Muscle layer of colon (tissue), 2 donors: ENCODE measurements around the gene HBA1.
A peak's percentile ranks its signal among the peaks of the same experiment; 100 is the strongest.
"Not testable (repeated sequence)": the region's sequence is repeated elsewhere in the genome, so short reads cannot be mapped to it uniquely, and the experiment has no call there.

Experiments
- H3K27ac ChIP-seq: one replicate; pipeline ENCODE4 v1.7.0; 2013; ENCODE audit warnings: low read depth, mild to moderate bottlenecking, low read length, moderate library complexity
- H3K27me3 ChIP-seq, 2 donors: one replicate each; pipeline ENCODE4 v1.7.0; 2013; ENCODE audit warnings: low read length in 2 of 2, mild to moderate bottlenecking in 2 of 2; ENCODE audit not compliant: insufficient read depth in 2 of 2, control insufficient read depth in 1 of 2
- H3K36me3 ChIP-seq: one replicate; pipeline ENCODE4 v1.7.0; 2013; ENCODE audit warnings: mild to moderate bottlenecking, low read length; ENCODE audit not compliant: insufficient read depth
- H3K4me1 ChIP-seq: one replicate; pipeline ENCODE4 v1.7.0; 2013; ENCODE audit warnings: mild to moderate bottlenecking, low read length; ENCODE audit not compliant: insufficient read depth
- H3K4me3 ChIP-seq, 2 donors: one replicate each; pipeline ENCODE4 v1.7.0; 2013; ENCODE audit warnings: low read length in 2 of 2, low read depth in 1 of 2, mild to moderate bottlenecking in 1 of 2, moderate library complexity in 1 of 2
- H3K9ac ChIP-seq: one replicate; pipeline ENCODE4 v1.7.0; 2013; ENCODE audit warnings: low read length
- H3K9me3 ChIP-seq: one replicate; pipeline ENCODE4 v1.7.0; 2013; ENCODE audit warnings: mild to moderate bottlenecking, low read length
- donor health status: abdominal sarcoma.
- donor health status: Adenocarcinoma of cecum.

The HBA1 gene

DNA sequence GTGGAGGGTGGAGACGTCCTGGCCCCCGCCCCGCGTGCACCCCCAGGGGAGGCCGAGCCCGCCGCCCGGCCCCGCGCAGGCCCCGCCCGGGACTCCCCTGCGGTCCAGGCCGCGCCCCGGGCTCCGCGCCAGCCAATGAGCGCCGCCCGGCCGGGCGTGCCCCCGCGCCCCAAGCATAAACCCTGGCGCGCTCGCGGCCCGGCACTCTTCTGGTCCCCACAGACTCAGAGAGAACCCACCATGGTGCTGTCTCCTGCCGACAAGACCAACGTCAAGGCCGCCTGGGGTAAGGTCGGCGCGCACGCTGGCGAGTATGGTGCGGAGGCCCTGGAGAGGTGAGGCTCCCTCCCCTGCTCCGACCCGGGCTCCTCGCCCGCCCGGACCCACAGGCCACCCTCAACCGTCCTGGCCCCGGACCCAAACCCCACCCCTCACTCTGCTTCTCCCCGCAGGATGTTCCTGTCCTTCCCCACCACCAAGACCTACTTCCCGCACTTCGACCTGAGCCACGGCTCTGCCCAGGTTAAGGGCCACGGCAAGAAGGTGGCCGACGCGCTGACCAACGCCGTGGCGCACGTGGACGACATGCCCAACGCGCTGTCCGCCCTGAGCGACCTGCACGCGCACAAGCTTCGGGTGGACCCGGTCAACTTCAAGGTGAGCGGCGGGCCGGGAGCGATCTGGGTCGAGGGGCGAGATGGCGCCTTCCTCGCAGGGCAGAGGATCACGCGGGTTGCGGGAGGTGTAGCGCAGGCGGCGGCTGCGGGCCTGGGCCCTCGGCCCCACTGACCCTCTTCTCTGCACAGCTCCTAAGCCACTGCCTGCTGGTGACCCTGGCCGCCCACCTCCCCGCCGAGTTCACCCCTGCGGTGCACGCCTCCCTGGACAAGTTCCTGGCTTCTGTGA, at the start of gene HBA1:
HBA1 (plus strand) TSS at position 204 of the 906 bp plus-strand sequence; CDS start at position 241, 37 bp downstream.
- Histone ChIP-seq H3K4me1 (peaks cover 13% of the 10 kb centered on the region), H3K27me3 (peaks cover 36 to 65% of the 10 kb centered on the region in 2 donors)
- not testable (repeated sequence) for H3K9me3 ChIP-seq, H3K27ac ChIP-seq, H3K9ac ChIP-seq, H3K4me3 ChIP-seq, H3K36me3 ChIP-seq

DNA sequence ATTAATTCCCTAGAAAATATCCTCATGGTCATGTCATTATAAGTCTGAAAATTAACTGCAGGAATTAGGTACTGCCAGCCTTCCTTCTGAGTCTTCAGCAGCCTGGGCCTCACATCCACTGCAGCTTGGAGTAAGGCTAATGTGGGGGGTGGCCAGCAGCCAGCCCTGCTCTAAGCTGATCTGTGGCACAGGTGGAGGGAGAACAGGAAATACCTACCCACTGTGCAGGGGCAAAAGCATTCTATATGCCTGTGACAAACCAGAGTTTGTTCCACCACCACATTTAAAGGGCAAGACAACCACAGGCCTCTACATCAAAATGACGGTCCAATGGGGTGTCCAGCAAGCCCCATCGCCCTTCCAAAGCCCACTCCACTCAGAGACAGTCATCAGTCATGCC, 47.4 kb upstream of the HBA1 start:
- H3K27me3 ChIP-seq = no peaks in the 10 kb centered on the region
- no peaks in the 10 kb centered on the region for H3K9me3 ChIP-seq
- no peak overlapping the region for H3K27ac ChIP-seq
- H3K4me1 ChIP-seq = no peaks in the 10 kb centered on the region
- peaks cover 15% of the 10 kb centered on the region for H3K36me3 ChIP-seq
- no peak overlapping the region for H3K4me3 ChIP-seq
- no peak overlapping the region for H3K9ac ChIP-seq

DNA sequence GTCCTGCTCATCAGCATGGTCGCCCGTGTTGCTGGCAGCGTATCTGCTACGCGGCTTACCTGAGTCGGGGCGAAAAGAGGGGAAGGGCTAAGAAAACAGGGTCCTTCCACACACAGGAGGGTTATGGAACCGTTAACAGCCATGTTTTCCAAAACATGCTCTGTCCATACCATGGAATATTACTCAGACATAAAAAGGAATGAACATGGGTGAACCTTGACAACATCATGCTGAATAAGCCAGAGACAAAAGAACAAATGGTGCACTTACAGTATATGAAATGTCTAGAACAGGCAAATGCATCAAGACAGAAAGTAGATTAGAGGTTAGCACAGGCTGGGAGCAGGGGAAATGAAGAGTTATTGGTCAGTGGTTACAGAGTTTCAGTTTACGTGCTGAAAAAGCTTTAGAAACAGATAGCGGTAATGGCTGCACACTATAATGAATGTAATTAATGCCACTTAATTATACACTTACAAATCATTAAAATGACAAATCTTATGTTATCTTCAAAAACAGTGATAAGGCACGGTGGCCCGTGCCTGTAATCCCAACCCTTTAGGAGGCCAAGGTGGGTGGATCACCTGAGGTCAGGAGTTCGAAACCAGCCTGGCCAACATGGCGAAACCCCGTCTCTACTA, 45.8 kb upstream of the HBA1 start:
- Histone ChIP-seq H3K27ac (no peak overlapping the region), H3K4me3 (no peak overlapping the region), H3K9ac (no peak overlapping the region), H3K27me3 (no peaks in the 10 kb centered on the region), H3K36me3 (peaks cover 11% of the 10 kb centered on the region), H3K4me1 (no peaks in the 10 kb centered on the region), H3K9me3 (no peaks in the 10 kb centered on the region)

- peaks cover 4% of the 10 kb centered on the region for H3K4me1 ChIP-seq
- peaks cover 11% of the 10 kb centered on the region for H3K36me3 ChIP-seq
- H3K27ac ChIP-seq = no peak overlapping the region
- no peak overlapping the region for H3K9ac ChIP-seq
- H3K4me3 ChIP-seq = no peak overlapping the region
- H3K27me3 ChIP-seq = no peaks in the 10 kb centered on the region
- H3K9me3 ChIP-seq = no peaks in the 10 kb centered on the region
Observed at GRCh38 chr16:132120-132519, 44.4 kb upstream of the HBA1 start.

DNA sequence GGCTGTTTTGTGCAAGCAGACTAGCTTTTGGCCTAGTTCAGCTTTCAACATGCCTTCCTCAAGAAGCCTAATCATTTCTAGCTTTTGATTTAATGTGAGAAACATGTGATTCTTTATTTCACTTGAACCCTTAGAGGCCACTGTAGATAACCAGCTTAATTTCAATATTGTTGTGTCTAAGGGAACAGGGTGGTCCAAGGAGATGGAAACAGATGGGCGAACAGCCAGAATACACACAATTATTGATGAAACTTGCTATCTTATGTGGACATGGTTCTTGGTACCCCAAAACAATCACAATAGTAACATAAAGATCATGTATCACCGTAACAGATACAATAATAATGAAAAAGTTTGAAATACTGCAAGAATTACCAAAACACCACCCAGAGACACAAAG, 42.8 kb upstream of the HBA1 start:
- Histone ChIP-seq H3K9me3 (no peaks in the 10 kb centered on the region), H3K9ac (no peak overlapping the region), H3K36me3 (peaks cover 11% of the 10 kb centered on the region), H3K27me3 (no peaks in the 10 kb centered on the region), H3K4me1 (peaks cover 4% of the 10 kb centered on the region), H3K4me3 (no peak overlapping the region), H3K27ac (no peak overlapping the region)

GRCh38 chr16:138049-138417, 38.4 kb upstream of the HBA1 start:
- Histone ChIP-seq H3K36me3 (no peaks in the 10 kb centered on the region), H3K4me1 (peaks cover 4% of the 10 kb centered on the region), H3K27ac (peak overlapping the region; percentile 73)

DNA sequence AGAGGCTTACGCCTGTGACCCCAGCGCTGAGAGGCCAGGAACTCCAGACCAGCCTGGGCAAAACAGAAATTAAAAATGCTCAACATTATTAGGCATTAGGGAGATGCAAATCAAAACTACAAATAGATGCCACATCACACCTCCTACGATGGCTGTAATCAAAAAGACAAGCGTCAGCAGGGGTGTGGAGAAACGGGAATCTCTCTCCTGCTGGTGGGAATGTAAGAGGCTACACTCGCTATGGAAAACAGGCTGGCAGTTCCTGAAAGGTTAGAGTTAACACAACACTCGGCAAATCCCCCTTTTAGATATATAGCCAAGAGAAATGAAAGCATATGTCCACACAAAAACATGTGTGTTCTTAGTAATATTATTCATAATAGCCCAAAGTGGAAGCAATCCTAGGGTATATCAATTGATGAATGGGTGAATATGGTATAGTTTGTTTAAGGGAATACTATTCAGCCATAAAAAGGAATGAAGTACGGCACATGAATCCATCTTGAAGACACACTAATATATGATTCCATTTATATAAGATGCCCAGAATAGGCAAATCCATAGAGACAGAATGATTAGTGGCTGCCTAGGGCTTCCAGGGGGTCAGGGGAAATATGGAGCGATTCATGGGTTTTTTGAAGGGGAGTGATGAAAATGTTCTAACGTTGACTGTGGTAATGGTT, 36.2 kb upstream of the HBA1 start:
- no peak overlapping the region for H3K9ac ChIP-seq
- H3K4me3 ChIP-seq = no peak overlapping the region
- peaks cover 4% of the 10 kb centered on the region for H3K4me1 ChIP-seq
- no peaks in the 10 kb centered on the region for H3K36me3 ChIP-seq
- H3K27me3 ChIP-seq = no peaks in the 10 kb centered on the region
- no peaks in the 10 kb centered on the region for H3K9me3 ChIP-seq
- H3K27ac ChIP-seq = no peak overlapping the region

More at GRCh38 chr16:138049-138417, 38.4 kb upstream of the HBA1 start:
- Histone ChIP-seq H3K4me3 (peak overlapping the region; percentile 45 to 68), H3K27me3 (no peaks in the 10 kb centered on the region), H3K9ac (peak overlapping the region; percentile 44), H3K9me3 (no peaks in the 10 kb centered on the region)

DNA sequence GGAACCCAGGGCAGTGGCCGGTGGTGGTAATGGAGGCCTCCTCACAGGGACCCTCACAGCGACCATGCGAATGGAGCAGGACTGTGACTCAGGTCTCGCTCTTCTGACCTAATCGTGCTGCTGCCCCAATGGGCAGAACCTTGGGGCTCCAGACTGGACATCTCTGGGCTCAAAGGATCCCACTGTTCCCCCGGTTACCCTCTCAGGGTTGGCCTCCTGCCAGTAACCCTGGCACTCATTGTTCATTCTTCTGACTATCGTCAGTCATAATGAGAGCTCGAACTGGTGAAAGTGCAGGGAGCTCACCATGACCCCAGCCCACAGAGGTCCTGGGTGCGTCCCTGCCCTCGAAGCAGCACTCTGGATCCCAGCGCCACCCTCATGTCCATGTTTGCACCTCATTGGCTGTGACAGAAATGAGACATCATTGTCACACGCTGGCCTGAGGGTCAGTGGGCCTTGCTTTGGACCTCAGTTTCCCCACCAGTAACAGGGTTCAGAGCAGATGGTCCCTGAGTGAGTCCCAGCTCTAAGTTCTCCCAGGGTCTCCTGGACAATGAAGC, 34.0 kb upstream of the HBA1 start:
- H3K36me3 ChIP-seq = no peaks in the 10 kb centered on the region
- H3K9ac ChIP-seq = no peak overlapping the region
- no peak overlapping the region for H3K27ac ChIP-seq
- no peaks in the 10 kb centered on the region for H3K9me3 ChIP-seq
- H3K27me3 ChIP-seq = no peaks in the 10 kb centered on the region
- no peaks in the 10 kb centered on the region for H3K4me1 ChIP-seq
- no peak overlapping the region for H3K4me3 ChIP-seq

GRCh38 chr16:143047-143446, 33.4 kb upstream of the HBA1 start:
- no peaks in the 10 kb centered on the region for H3K4me1 ChIP-seq
- no peaks in the 10 kb centered on the region for H3K36me3 ChIP-seq
- H3K27me3 ChIP-seq = no peaks in the 10 kb centered on the region
- no peak overlapping the region for H3K9ac ChIP-seq
- H3K9me3 ChIP-seq = no peaks in the 10 kb centered on the region
- H3K27ac ChIP-seq = no peak overlapping the region
- no peak overlapping the region for H3K4me3 ChIP-seq

GRCh38 chr16:143456-143855, 33.0 kb upstream of the HBA1 start:
- Histone ChIP-seq H3K9ac (no peak overlapping the region), H3K4me3 (no peak overlapping the region), H3K4me1 (no peaks in the 10 kb centered on the region), H3K9me3 (no peaks in the 10 kb centered on the region), H3K27ac (no peak overlapping the region), H3K36me3 (no peaks in the 10 kb centered on the region), H3K27me3 (no peaks in the 10 kb centered on the region)

GRCh38 chr16:144797-145252, 31.7 kb upstream of the HBA1 start:
- H3K4me1 ChIP-seq = no peaks in the 10 kb centered on the region
- H3K9me3 ChIP-seq = no peaks in the 10 kb centered on the region
- H3K4me3 ChIP-seq = no peak overlapping the region
- H3K27me3 ChIP-seq = no peaks in the 10 kb centered on the region
- no peaks in the 10 kb centered on the region for H3K36me3 ChIP-seq
- no peak overlapping the region for H3K9ac ChIP-seq
- H3K27ac ChIP-seq = no peak overlapping the region
